ENCODE results near the gene ALKBH3. TPM values are rescaled to one million over a fixed set of nuclear protein-coding genes. Genes with fewer than 3 reads are reported as not detected.

Gene ALKBH3
- total and polyA plus RNA-seq, 2 donors (not counting 3 experiments of a cell fraction or from before 2014, with no cell fraction given) = 28.0 to 34.7 TPM

- peak; percentile 58 for DNase-seq (ENCODE audit: low read depth, low spot score)
- Histone ChIP-seq H3K27ac (ENCODE audit: insufficient read depth, low read depth, low read length) (no peak overlapping the region), H3K4me3 (replicated peaks in 1 of 3; ENCODE audit: insufficient read depth in 1 of 3, low read depth in 1 of 3, low read length in 3 of 3) (no peak overlapping the region), H2AFZ (ENCODE audit: low read depth, low read length) (peak overlapping the region; percentile 61), H3K9ac (replicated peaks; ENCODE audit: extremely low read depth, insufficient read depth, low read length) (no peak overlapping the region), H3K4me2 (ENCODE audit: insufficient read depth, low read length) (no peak overlapping the region), H3K9me3 (replicated peaks; ENCODE audit: control insufficient read depth, insufficient read depth, low read length) (no peaks in the 10 kb centered on the region), H3K79me2 (ENCODE audit: control insufficient read depth, insufficient read depth, low read length) (no peaks in the 10 kb centered on the region), H3K27me3 (ENCODE audit: control insufficient read depth in 2 of 2, insufficient read depth in 2 of 2, low read length in 2 of 2) (no peaks in the 10 kb centered on the region), H3K9me1 (replicated peaks; ENCODE audit: control insufficient read depth, extremely low read depth, insufficient read depth, low read length) (no peaks in the 10 kb centered on the region), H3K36me3 (ENCODE audit: control insufficient read depth in 2 of 2, extremely low read depth in 1 of 2, insufficient read depth in 2 of 2, low read length in 2 of 2) (no peaks in the 10 kb centered on the region), H4K20me1 (replicated peaks; ENCODE audit: control insufficient read depth, extremely low read depth, insufficient read depth, low read length) (no peaks in the 10 kb centered on the region), H3K4me1 (ENCODE audit: control insufficient read depth, extremely low read depth, insufficient read depth, low read length) (peaks cover 20% of the 10 kb centered on the region)
- CTCF ChIA-PET = interaction anchor here (0.8 to 2.2 kb wide), 6 partner anchors 10 to 163 kb away, joined by 3 to 17 read pairs (median 4); partner anchors contain the start of gene C11orf96
- POLR2A ChIA-PET = no interaction called here
- TF ChIP-seq GATA2 (IDR thresholded peaks at IDR 0.05; ENCODE audit: insufficient read depth, insufficient read length, low read depth, low read length) = no peak
- peak; percentile 56 for TF ChIP-seq POLR2AphosphoS5 (IDR thresholded peaks at IDR 0.05; ENCODE audit: insufficient read depth, low read depth, low read length)
- TF ChIP-seq FOS (IDR thresholded peaks at IDR 0.05; ENCODE audit: borderline replicate concordance, insufficient read depth, low read length) = peak; percentile 21
- no TSS peak for BruUV-seq (replicated peaks)
- dilution Hi-C loops (cut with MboI; ENCODE audit: extremely low pct_ligation_motif_present, low sequenced_read_pairs) = no loop called here
- intact Hi-C loops (cut with micrococcal nuclease) = no loop called here
- FAIRE-seq = peak; percentile 79
These were observed 50.5 kb downstream of the ALKBH3 start for GRCh38 chr11:43930868-43931716.

GRCh38 chr11:43931717-43932039, 51.0 kb downstream of the ALKBH3 start:
- Histone ChIP-seq H3K27ac (ENCODE audit: insufficient read depth, low read depth, low read length) (no peak overlapping the region), H3K27me3 (ENCODE audit: control insufficient read depth in 2 of 2, insufficient read depth in 2 of 2, low read length in 2 of 2) (no peaks in the 10 kb centered on the region), H3K4me2 (ENCODE audit: insufficient read depth, low read length) (no peak overlapping the region), H3K79me2 (ENCODE audit: control insufficient read depth, insufficient read depth, low read length) (no peaks in the 10 kb centered on the region), H3K9me3 (replicated peaks; ENCODE audit: control insufficient read depth, insufficient read depth, low read length) (no peaks in the 10 kb centered on the region), H4K20me1 (replicated peaks; ENCODE audit: control insufficient read depth, extremely low read depth, insufficient read depth, low read length) (no peaks in the 10 kb centered on the region), H3K9me1 (replicated peaks; ENCODE audit: control insufficient read depth, extremely low read depth, insufficient read depth, low read length) (no peaks in the 10 kb centered on the region), H3K4me3 (replicated peaks in 1 of 3; ENCODE audit: insufficient read depth in 1 of 3, low read depth in 1 of 3, low read length in 3 of 3) (no peak overlapping the region), H3K36me3 (ENCODE audit: control insufficient read depth in 2 of 2, extremely low read depth in 1 of 2, insufficient read depth in 2 of 2, low read length in 2 of 2) (no peaks in the 10 kb centered on the region), H3K9ac (replicated peaks; ENCODE audit: extremely low read depth, insufficient read depth, low read length) (no peak overlapping the region), H3K4me1 (ENCODE audit: control insufficient read depth, extremely low read depth, insufficient read depth, low read length) (peaks cover 20% of the 10 kb centered on the region), H2AFZ (ENCODE audit: low read depth, low read length) (no peak overlapping the region)
- ChIA-PET POLR2A (no interaction called here), CTCF (interaction anchor here (2.2 kb wide), 1 partner anchor 11 kb away, joined by 17 read pairs; the partner anchor contains the start of gene C11orf96)
- no peak for DNase-seq (ENCODE audit: low read depth, low spot score)
- TF ChIP-seq GATA2 (IDR thresholded peaks at IDR 0.05; ENCODE audit: insufficient read depth, insufficient read length, low read depth, low read length) (no peak), POLR2A (IDR thresholded peaks at IDR 0.05; ENCODE audit: low read depth, low read length) (no peak), MYC (IDR thresholded peaks at IDR 0.05; ENCODE audit: low read depth, low read length) (no peak), EZH2 (IDR thresholded peaks at IDR 0.05; ENCODE audit: borderline replicate concordance, low read depth, low read length, severe bottlenecking) (no peak), CTCF (IDR thresholded peaks at IDR 0.05; ENCODE audit: extremely low read depth in 1 of 2, insufficient read depth in 1 of 2, low read depth in 1 of 2, low read length in 2 of 2) (no peak), JUN (IDR thresholded peaks at IDR 0.05; ENCODE audit: borderline replicate concordance, insufficient read depth, insufficient read length, low read depth) (no peak), MAX (IDR thresholded peaks at IDR 0.05; ENCODE audit: insufficient read depth, insufficient read length) (no peak)
- FAIRE-seq = no peak
- intact Hi-C loops (cut with micrococcal nuclease) (no loop called here), dilution Hi-C loops (cut with MboI; ENCODE audit: extremely low pct_ligation_motif_present, low sequenced_read_pairs) (no loop called here)
- BruUV-seq (replicated peaks) = no TSS peak

Data from endothelial cell of umbilical vein (primary cell).